ENCODE data around the gene GOLM1. TPM values are rescaled to one million over a fixed set of nuclear protein-coding genes. Genes with fewer than 3 reads are reported as not detected.

The GOLM1 gene
- total and polyA plus RNA-seq, 2 of the 4 experiments (the other 2 are of a cell fraction) = 54.8 to 59.2 TPM

DNA sequence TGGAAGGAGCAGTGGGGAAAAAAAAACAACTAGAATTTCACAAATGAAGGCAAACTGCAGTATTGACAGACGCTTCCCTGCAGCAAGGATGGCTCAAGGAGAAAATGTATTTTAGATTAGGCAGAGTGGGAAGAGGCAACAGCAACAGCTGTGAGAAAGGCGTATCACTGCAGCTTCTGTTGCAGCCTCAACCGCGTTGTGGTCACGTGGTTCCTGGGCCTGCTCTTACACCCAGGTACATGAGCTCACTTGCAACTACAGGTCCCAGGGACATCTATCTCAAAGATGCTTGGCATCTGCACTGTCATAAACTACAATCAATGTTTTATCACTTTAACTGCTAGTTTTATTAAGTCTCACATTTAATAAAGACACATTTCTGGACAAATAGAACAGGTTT, 36.0 kb upstream of the GOLM1 start:
- Histone ChIP-seq H3K4me3 (ENCODE audit: insufficient read depth, low read depth, low read length) (no peak overlapping the region), H3K9me3 (ENCODE audit: control insufficient read depth, insufficient read depth, low read length) (no peaks in the 10 kb centered on the region), H2AK5ac (ENCODE audit: low read depth, low read length) (no peak overlapping the region), H2AK9ac (replicated peaks; ENCODE audit: low read depth, low read length, poor library complexity) (no peak overlapping the region), H3K9ac (ENCODE audit: low read depth, low read length) (no peak overlapping the region), H3K27me3 (ENCODE audit: control insufficient read depth, insufficient read depth, low read length) (peaks cover 5% of the 10 kb centered on the region), H4K91ac (ENCODE audit: insufficient read depth, low read depth, low read length) (no peak overlapping the region), H2BK20ac (ENCODE audit: low read depth, low read length) (no peak overlapping the region), H3K36me3 (ENCODE audit: control insufficient read depth, insufficient read depth, low read length) (no peaks in the 10 kb centered on the region), H3K4me2 (ENCODE audit: low read depth, low read length) (no peak overlapping the region), H3K27ac (ENCODE audit: insufficient read depth, low read length) (no peak overlapping the region), H3K14ac (replicated peaks; ENCODE audit: low read depth, low read length) (no peak overlapping the region), H3K23ac (ENCODE audit: low read depth, low read length) (no peak overlapping the region), H4K20me1 (ENCODE audit: insufficient read depth, low read length) (no peaks in the 10 kb centered on the region), H3K18ac (ENCODE audit: low read depth, low read length) (no peak overlapping the region), H4K8ac (ENCODE audit: low read depth in 2 of 2, low read length in 2 of 2) (no peak overlapping the region), H3K9me1 (ENCODE audit: insufficient read depth, low read length) (no peaks in the 10 kb centered on the region), H2BK120ac (ENCODE audit: low read depth, low read length) (no peak overlapping the region), H3K79me1 (ENCODE audit: low read depth in 1 of 2, low read length in 2 of 2) (no peaks in the 10 kb centered on the region), H3K4ac (ENCODE audit: low read depth, low read length) (no peak overlapping the region), H3K4me1 (ENCODE audit: control insufficient read depth, insufficient read depth, low read length) (no peaks in the 10 kb centered on the region), H3K56ac (ENCODE audit: extremely low read depth, insufficient read depth, low read length) (no peak overlapping the region), H4K5ac (ENCODE audit: low read depth, low read length) (no peak overlapping the region), H2BK5ac (ENCODE audit: low read depth, low read length, poor library complexity, severe bottlenecking) (no peak overlapping the region), H2AFZ (replicated peaks; ENCODE audit: low read length, poor library complexity) (no peak overlapping the region), H2BK15ac (ENCODE audit: low read depth, low read length) (no peak overlapping the region)
- no CpG with 5 or more reads among the region's 5 CpGs for WGBS, 2 experiments (ENCODE audit: extremely low coverage in 2 of 2, insufficient read length in 1 of 2)
- dilution Hi-C loops (cut with HindIII; ENCODE audit: low sequenced_read_pairs, unreplicated experiment) (no loop called here), in situ Hi-C loops (cut with MboI; ENCODE audit: low sequenced_read_pairs) (no loop called here), intact Hi-C loops (cut with micrococcal nuclease) (no loop called here)
- TF ChIP-seq, protein P1, sequence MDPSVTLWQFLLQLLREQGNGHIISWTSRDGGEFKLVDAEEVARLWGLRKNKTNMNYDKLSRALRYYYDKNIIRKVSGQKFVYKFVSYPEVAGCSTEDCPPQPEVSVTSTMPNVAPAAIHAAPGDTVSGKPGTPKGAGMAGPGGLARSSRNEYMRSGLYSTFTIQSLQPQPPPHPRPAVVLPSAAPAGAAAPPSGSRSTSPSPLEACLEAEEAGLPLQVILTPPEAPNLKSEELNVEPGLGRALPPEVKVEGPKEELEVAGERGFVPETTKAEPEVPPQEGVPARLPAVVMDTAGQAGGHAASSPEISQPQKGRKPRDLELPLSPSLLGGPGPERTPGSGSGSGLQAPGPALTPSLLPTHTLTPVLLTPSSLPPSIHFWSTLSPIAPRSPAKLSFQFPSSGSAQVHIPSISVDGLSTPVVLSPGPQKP (IDR thresholded peaks at IDR 0.05; ENCODE audit: borderline replicate concordance, low read depth, low read length) = no peak
- TF ChIP-seq NFE2L2 (IDR thresholded peaks at IDR 0.05; ENCODE audit: low read depth, low read length) (no peak), MAFK (IDR thresholded peaks at IDR 0.05; ENCODE audit: low read depth, low read length) (no peak), MXI1 (IDR thresholded peaks at IDR 0.05; ENCODE audit: borderline replicate concordance, low read depth, low read length) (no peak), RFX5 (IDR thresholded peaks at IDR 0.05; ENCODE audit: low read depth, low read length) (no peak), FOS (IDR thresholded peaks at IDR 0.05; ENCODE audit: low read depth, low read length) (no peak), RAD21 (IDR thresholded peaks at IDR 0.05; ENCODE audit: low read length) (no peak), MAZ (IDR thresholded peaks at IDR 0.05; ENCODE audit: borderline replicate concordance, low read depth, low read length) (no peak), RCOR1 (IDR thresholded peaks at IDR 0.05; ENCODE audit: insufficient replicate concordance, low read length) (no peak), CEBPB (IDR thresholded peaks at IDR 0.05; ENCODE audit: low read depth, low read length) (no peak), SMC3 (IDR thresholded peaks at IDR 0.05; ENCODE audit: low read depth, low read length) (no peak), BHLHE40 (IDR thresholded peaks at IDR 0.05; ENCODE audit: low read depth, low read length) (no peak)
- TF ChIP-seq, protein P2, sequence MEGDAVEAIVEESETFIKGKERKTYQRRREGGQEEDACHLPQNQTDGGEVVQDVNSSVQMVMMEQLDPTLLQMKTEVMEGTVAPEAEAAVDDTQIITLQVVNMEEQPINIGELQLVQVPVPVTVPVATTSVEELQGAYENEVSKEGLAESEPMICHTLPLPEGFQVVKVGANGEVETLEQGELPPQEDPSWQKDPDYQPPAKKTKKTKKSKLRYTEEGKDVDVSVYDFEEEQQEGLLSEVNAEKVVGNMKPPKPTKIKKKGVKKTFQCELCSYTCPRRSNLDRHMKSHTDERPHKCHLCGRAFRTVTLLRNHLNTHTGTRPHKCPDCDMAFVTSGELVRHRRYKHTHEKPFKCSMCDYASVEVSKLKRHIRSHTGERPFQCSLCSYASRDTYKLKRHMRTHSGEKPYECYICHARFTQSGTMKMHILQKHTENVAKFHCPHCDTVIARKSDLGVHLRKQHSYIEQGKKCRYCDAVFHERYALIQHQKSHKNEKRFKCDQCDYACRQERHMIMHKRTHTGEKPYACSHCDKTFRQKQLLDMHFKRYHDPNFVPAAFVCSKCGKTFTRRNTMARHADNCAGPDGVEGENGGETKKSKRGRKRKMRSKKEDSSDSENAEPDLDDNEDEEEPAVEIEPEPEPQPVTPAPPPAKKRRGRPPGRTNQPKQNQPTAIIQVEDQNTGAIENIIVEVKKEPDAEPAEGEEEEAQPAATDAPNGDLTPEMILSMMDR (conservative IDR thresholded peaks at IDR 0.05; ENCODE audit: low read depth, low read length) = no peak
- TF ChIP-seq, protein P3, sequence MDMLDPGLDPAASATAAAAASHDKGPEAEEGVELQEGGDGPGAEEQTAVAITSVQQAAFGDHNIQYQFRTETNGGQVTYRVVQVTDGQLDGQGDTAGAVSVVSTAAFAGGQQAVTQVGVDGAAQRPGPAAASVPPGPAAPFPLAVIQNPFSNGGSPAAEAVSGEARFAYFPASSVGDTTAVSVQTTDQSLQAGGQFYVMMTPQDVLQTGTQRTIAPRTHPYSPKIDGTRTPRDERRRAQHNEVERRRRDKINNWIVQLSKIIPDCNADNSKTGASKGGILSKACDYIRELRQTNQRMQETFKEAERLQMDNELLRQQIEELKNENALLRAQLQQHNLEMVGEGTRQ (IDR thresholded peaks at IDR 0.05; ENCODE audit: low read depth, low read length) = no peak
- no peak for ATAC-seq (ENCODE audit: low read depth)
- no peak for DNase-seq
- CTCF ChIA-PET = interaction anchor here (1.0 kb wide), 2 partner anchors 67 to 192 kb away, joined by 3 read pairs; no protein-coding TSS in a partner anchor
- no TSS peak for BruUV-seq (replicated peaks)
- POLR2A ChIA-PET (ENCODE audit: unreplicated experiment) = no interaction called here

Data from IMR-90 (cell line).